ENCODE results near the gene NAP1L5.

The NAP1L5 gene

GRCh38 chr4:88660446-88661294, 37.0 kb downstream of the NAP1L5 start:
- no peak for DNase-seq (ENCODE audit: low read depth in 2 of 2)

DNA sequence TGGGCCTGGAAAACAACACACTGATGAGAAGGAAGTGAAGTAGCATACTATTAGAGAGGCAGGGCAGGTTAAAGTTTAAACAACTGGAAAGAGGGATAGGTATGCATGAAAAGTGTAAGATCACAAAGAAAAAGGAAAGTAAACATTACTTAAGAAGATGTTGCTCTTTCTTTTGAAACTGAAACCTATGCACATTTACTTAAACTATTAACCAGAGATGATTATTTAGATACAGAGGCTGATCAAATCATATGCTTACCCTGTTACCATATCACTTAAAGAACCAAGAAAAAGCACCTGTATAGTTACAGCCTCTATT, 37.8 kb downstream of the NAP1L5 start:
- DNase-seq (ENCODE audit: low read depth in 2 of 2): no peak

GRCh38 chr4:88659055-88659889, 38.4 kb downstream of the NAP1L5 start:
- peak in 1 of 2 donors; percentile 5 for DNase-seq (ENCODE audit: low read depth in 2 of 2)

DNA sequence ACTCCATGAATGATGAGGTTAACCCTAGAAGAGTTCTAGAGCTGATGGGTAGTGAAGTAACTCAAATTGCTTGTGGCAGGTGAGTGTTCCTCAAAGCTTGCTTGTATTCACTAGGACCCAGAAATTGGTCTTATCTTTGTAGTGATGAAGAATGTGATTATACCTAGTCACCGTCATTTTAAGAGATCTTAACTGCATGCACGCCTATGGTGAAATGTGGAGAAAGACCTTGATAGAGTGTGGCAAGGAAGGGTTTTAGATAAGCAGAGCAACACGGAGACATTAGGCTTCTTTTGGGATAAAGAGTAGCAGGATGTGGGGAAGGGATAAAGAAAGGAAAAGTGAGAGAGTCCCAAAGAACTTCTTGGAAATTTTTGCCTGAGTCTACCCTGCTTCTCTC, 42.4 kb downstream of the NAP1L5 start:
- no peak for DNase-seq (ENCODE audit: low read depth in 2 of 2)

- no peak for DNase-seq (ENCODE audit: low read depth in 2 of 2)
Observed at GRCh38 chr4:88653371-88653946, 44.2 kb downstream of the NAP1L5 start.

DNA sequence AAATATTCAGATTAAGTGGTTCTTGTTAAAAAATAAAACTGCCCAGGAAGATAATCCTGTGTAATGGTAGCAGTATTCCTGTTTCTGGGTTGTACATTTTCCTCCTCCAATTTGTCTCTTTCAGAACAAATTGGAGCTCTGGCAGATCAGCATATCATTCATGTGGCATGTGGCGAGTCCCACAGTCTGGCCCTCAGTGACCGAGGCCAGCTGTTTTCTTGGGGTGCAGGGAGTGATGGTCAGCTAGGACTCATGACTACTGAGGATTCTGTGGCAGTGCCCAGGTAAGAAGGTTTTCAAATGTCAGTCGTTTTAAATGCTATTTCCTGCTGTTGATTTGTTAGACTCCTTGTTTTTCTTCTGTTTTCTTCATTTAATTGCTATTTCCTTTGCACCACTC, 47.9 kb downstream of the NAP1L5 start:
- no peak for DNase-seq (ENCODE audit: low read depth in 2 of 2)

- DNase-seq (ENCODE audit: low read depth in 2 of 2): no peak
Observed at GRCh38 chr4:88646528-88647280, 50.9 kb downstream of the NAP1L5 start.

DNA sequence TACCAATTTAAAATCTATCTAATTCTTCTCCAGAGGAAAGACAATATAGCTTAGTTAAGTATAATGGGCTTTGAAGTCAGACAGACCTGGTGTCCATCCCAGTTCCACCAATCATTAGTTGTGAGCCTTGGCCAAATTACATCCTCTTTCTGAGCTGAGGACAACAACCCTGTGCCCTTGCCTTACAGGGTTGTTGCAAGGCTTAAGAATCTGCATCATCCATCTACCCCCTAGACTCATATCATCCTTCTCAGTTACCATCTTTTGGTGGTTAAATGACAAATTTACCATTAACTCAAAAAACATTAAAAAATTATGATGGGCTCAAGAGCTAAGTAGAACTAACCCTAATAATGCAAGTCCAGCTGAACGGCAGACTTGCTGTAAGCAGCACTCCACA, 51.6 kb downstream of the NAP1L5 start:
- no peak for DNase-seq (ENCODE audit: low read depth in 2 of 2)
